ENCODE results near the gene PAQR9.

PAQR9 gene

GRCh38 chr3:142947799-142948575, 15.5 kb downstream of the PAQR9 start:
- DNase-seq: no peak

DNA sequence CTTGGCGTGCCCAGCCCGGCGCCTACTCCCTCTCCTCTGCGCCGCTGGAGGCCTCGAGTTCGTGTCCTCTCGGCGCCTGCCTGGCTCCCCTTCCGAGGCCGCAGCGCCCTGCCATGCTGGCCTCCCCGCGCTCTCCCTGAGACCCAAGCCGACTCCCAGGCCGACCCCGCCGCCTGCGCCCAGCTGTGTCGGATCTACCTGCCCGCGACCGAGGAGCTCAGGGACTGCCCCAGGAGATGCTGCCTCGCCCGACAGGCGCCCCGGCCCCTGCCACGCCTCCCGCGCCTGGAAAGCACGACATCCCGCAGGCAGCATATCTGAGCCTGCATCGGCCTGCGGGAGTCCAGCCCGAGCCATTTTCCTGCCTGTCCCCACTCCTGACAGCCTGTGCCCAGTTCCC, 16.1 kb downstream of the PAQR9 start:
- no peak for DNase-seq

DNA sequence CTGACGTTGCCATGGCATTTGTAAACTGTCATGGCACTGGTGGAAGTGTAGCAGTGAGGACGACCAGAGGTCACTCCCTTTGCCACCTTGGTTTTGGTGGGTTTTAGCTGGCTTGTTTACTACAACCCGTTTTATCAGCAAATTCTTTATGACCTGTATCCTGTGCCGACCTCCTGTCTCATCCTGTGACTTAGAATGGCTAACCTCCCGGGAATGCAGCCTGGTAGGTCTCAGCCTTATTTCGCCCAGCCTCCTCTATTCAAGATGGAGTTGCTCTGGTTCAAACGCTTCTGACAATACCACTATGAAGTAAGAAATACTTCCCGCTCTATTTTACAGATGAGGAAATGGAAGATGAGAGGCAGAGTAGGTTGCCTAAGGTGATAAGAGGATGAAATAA, 16.6 kb downstream of the PAQR9 start:
- no peak for DNase-seq

- DNase-seq: no peak
Observed at GRCh38 chr3:142945023-142945422, 18.5 kb downstream of the PAQR9 start.

GRCh38 chr3:142944342-142944741, 19.1 kb downstream of the PAQR9 start:
- no peak for DNase-seq

DNA sequence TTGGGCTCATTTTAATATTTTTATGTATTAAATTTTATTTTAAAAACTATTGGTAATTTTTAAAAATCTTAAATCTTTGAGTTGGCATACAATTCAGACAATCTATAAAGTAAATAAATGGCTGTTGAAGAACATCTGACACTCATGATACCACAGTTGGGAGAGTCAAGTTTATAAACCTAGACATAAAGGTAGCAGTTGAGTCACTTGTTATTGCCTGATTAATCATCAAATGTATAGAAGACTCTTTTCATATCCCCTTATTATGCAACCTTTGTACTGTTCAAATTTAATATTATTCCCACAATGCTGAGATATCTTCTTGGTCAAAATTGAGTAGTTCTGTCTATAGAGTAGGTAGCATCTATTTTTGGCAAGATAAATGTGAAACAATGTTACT, 19.6 kb downstream of the PAQR9 start:
- DNase-seq: no peak

DNA sequence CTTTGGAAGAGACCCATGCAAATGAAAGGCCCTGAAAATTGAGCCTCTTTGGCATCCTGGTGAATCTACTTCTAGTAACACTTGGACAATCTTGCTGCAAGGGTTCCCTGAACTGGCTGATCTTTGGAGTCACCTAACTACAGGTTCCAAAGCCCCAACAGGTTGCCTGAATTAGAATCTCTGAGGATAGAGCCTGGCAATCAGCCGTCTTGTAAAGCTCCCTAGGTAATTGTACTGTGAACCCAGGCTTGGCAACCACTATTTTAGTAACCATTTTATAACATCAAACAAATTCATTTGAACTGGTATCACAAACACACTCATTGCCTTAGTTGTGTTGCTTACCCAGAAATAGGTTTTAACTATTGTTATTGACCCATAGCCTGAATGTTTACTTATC, 20.1 kb downstream of the PAQR9 start:
- no peak for DNase-seq

GRCh38 chr3:142941373-142942123, 21.9 kb downstream of the PAQR9 start:
- no peak for DNase-seq

GRCh38 chr3:142940472-142940871, 23.0 kb downstream of the PAQR9 start:
- no peak for DNase-seq

GRCh38 chr3:142940000-142940399, 23.5 kb downstream of the PAQR9 start:
- no peak for DNase-seq

GRCh38 chr3:142935963-142936362, 27.5 kb downstream of the PAQR9 start:
- DNase-seq: no peak

DNA sequence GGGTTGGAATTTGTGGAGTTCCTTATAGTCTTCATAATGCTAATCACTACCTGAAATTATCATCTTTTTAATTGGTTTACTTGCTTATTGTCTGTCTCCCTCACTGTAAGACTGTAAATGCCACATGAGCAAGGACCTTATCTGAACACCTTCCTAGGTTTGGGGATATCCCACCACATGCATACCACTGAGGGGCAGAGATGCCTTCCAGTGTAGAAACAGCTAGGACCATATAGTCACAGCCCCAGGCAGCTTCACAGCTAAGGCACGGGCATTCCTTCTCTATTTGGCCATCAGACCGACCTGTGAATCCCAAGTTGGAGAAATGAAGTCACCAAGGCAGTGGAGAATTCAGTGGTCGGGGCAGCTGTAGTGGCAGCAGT, 28.6 kb downstream of the PAQR9 start:
- no peak for DNase-seq

- no peak for DNase-seq
Observed at GRCh38 chr3:142934128-142934886, 29.2 kb downstream of the PAQR9 start.

GRCh38 chr3:142931222-142931621, 32.3 kb downstream of the PAQR9 start:
- DNase-seq: no peak

DNA sequence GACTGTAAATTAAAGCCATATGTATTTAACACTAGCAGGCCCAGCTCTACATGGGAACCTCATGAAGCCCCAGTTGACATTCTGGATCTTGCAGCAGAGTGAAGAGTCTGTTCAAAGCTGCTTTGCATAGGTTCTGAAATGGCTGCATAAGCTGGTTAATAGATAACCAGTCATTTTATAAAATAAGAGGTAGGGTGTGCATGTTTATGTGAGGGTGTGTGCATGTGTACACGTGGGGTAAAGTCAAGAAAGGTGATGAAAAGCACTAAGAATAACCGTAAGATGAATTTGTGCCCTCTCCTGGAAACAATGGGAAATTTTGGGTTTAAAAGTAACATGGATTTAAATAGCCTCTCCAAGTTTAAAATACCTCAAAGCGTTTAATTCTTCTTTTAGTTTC, 33.0 kb downstream of the PAQR9 start:
- DNase-seq: no peak

DNA sequence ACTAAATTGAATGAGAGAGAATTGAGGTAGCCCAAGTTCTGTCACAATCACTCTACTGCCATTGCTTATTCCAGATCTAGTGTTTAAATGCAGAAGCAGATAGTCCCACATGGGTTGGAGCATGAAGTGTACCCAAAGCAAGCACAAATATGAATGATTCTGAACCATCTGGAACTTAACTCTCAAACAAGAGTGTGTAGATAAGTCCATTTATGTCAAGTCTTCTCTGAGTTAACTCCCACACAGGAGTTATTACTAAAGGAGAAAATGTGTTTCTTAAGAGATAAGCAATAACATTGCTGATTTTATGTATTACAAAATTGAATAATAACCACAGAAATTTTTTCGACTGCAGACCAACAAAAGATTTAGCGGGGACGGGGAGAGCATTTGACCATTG, 33.6 kb downstream of the PAQR9 start:
- no peak for DNase-seq

- DNase-seq: no peak
Observed at GRCh38 chr3:142929109-142929508, 34.4 kb downstream of the PAQR9 start.

GRCh38 chr3:142926368-142926944, 37.0 kb downstream of the PAQR9 start:
- no peak for DNase-seq

DNA sequence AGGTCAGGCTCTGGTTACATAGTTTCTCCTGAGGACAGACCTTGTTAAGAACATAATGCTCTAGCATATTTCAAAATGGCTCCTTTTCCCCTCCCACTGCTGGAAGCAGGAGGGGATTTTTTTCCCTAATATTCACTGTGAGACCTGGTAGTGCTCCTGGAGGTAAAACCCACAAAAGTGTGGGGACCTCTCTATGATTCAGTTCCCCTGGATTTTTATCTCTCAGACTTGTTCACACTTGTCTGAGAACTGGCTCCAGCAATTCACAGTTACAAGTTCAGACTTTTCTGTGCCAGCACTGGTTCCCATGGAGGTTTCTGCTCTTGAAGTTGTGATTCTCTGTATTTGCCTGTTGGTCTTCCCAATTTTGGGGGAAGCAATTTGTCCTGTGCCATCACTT, 38.3 kb downstream of the PAQR9 start:
- no peak for DNase-seq

- DNase-seq: no peak
Observed at GRCh38 chr3:142923694-142924093, 39.8 kb downstream of the PAQR9 start.

DNA sequence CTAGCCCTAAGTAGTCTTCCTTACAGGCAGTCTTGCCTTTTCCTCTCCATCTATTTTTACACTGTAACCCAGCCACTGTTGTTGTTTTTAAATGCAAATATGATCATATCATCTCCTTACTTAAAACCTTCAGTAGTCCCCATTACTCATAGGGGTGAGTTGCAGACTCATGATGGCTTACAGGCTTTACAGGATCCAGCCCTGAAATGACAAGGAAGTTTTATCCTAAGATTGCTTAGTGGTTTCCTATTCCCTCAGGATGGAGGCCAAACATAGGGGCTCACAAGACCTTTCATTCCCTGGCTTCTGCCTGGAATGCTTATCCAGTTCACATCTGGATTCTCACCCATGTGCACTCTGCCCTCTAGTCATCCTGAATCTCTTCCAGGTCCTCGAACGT, 46.9 kb downstream of the PAQR9 start:
- DNase-seq: no peak

- no peak for DNase-seq
Observed at GRCh38 chr3:142915636-142916035, 47.8 kb downstream of the PAQR9 start.

DNA sequence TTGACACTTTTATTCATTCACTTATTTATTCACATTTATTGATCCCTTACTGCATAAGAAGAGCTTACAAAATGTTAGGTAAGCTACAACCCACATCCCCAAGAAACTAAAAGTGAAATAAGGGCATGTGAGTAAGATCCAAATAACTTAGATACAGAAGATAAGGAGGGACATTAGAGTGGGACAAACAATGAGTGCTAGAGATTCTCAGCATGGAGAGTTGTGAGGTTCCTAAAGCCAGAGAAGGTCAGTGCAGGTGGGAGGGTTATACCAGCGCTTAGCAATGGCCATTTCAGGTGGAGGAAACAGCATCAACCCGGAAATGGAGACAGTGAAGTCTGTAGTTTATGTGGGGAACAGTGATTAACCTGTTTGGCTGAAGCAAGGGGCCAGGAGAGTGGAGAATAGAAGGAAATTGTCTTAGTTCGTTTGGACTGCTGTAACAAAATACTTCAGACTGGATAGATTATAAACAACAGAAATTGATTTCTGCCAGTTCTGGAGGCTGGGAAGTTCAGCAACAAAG, 49.1 kb downstream of the PAQR9 start:
- no peak for DNase-seq
